ENCODE results near the gene TCEANC.
"Not testable (repeated sequence)": the region's sequence is repeated elsewhere in the genome, so short reads cannot be mapped to it uniquely, and the experiment has no call there.

The TCEANC gene

GRCh38 chrX:13658602-13659001 lies 5.7 kb downstream of the TCEANC start:
- DNase-seq, result no peak

- no peak for DNase-seq
Measured at GRCh38 chrX:13659063-13659462, 6.1 kb downstream of the TCEANC start.

- peak; percentile 19 for DNase-seq
Measured at GRCh38 chrX:13661735-13662288, 8.9 kb downstream of the TCEANC start.

- DNase-seq, result no peak
Measured at GRCh38 chrX:13662355-13662791, 9.4 kb downstream of the TCEANC start.

GRCh38 chrX:13664020-13664419 lies 11.1 kb downstream of the TCEANC start:
- no peak for DNase-seq

- no peak for DNase-seq
Measured at GRCh38 chrX:13666836-13667235, 13.9 kb downstream of the TCEANC start.

GRCh38 chrX:13667919-13668318 lies 15.0 kb downstream of the TCEANC start:
- DNase-seq, result no peak

GRCh38 chrX:13669246-13669737 lies 16.4 kb downstream of the TCEANC start:
- DNase-seq, result peak; percentile 62

- peak; percentile 19 for DNase-seq
Measured at GRCh38 chrX:13669755-13670154, 16.8 kb downstream of the TCEANC start.

- no peak for DNase-seq
Measured at GRCh38 chrX:13670197-13670596, 17.3 kb downstream of the TCEANC start.

GRCh38 chrX:13673016-13673415 lies 20.1 kb downstream of the TCEANC start:
- no peak for DNase-seq

GRCh38 chrX:13676885-13677284 lies 23.9 kb downstream of the TCEANC start:
- no peak for DNase-seq

GRCh38 chrX:13679700-13680099 lies 26.8 kb downstream of the TCEANC start:
- not testable (repeated sequence) for DNase-seq

GRCh38 chrX:13681595-13681994 lies 28.7 kb downstream of the TCEANC start:
- DNase-seq, result no peak

GRCh38 chrX:13684361-13684760 lies 31.4 kb downstream of the TCEANC start:
- no peak for DNase-seq

GRCh38 chrX:13685126-13685763 lies 32.3 kb downstream of the TCEANC start:
- no peak for DNase-seq

- DNase-seq, result no peak
Measured at GRCh38 chrX:13687203-13687602, 34.3 kb downstream of the TCEANC start.

- no peak for DNase-seq
Measured at GRCh38 chrX:13688384-13688957, 35.5 kb downstream of the TCEANC start.

GRCh38 chrX:13688958-13689740 lies 36.2 kb downstream of the TCEANC start, which contains the start of gene RAB9A:
RAB9A (plus strand) TSS chrX:13689128; CDS start chrX:13708747, 19,619 bp downstream.
- peak; percentile 87 for DNase-seq

- DNase-seq, result no peak
Measured at GRCh38 chrX:13689741-13690211, 36.8 kb downstream of the TCEANC start.

GRCh38 chrX:13690836-13691235 lies 37.9 kb downstream of the TCEANC start:
- no peak for DNase-seq

- DNase-seq, result no peak
Measured at GRCh38 chrX:13691841-13692371, 39.0 kb downstream of the TCEANC start.

- no peak for DNase-seq
Measured at GRCh38 chrX:13692771-13693231, 39.9 kb downstream of the TCEANC start.
